CD14-positive monocyte (primary cell): ENCODE measurements around the gene INPP5B. TPM values are rescaled to one million over a fixed set of nuclear protein-coding genes. Genes with fewer than 3 reads are reported as not detected.

Experiments
- DNase-seq, 3 donors: peaks; one replicate each; pipeline ENCODE4 v3.0.0-alpha.2; 2011 to 2022
- H2AFZ ChIP-seq: 2 replicates; pipeline ENCODE4 v1.6.0; 2012; ENCODE audit warnings: mild to moderate bottlenecking, low read depth, low read length, inconsistent platforms; ENCODE audit not compliant: insufficient read depth, poor library complexity, severe bottlenecking
- H3K27ac ChIP-seq, 2 donors: 1 replicate in 1 of 2; 2 replicates in 1 of 2; pipeline ENCODE4 v1.5.1; 2012 to 2013; ENCODE audit warnings: low read length in 2 of 2, control low read depth in 1 of 2, inconsistent platforms in 1 of 2, low read depth in 1 of 2, mild to moderate bottlenecking in 1 of 2
- H3K27me3 ChIP-seq, 2 donors: one replicate each; pipeline versions ENCODE4 v1.6.0 to v1.6.1; 2011 to 2013; ENCODE audit warnings: low read length in 2 of 2; ENCODE audit not compliant: control insufficient read depth in 2 of 2, insufficient read depth in 2 of 2
- H3K36me3 ChIP-seq, 2 donors: replicated peaks in 1 of 2; 1 replicate in 1 of 2; 2 replicates in 1 of 2; pipeline versions ENCODE4 v1.5.1 to v1.6.1; 2012 to 2013; ENCODE audit warnings: low read length in 2 of 2, control low read depth in 1 of 2, inconsistent platforms in 1 of 2, mild to moderate bottlenecking in 1 of 2; ENCODE audit not compliant: insufficient read depth in 2 of 2, control insufficient read depth in 1 of 2
- H3K4me1 ChIP-seq, 2 donors: 1 replicate in 1 of 2; 2 replicates in 1 of 2; pipeline versions ENCODE4 v1.5.1 to v1.6.1; 2012 to 2013; ENCODE audit warnings: low read length in 2 of 2, control low read depth in 1 of 2, inconsistent platforms in 1 of 2, mild to moderate bottlenecking in 1 of 2, moderate library complexity in 1 of 2; ENCODE audit not compliant: insufficient read depth in 2 of 2, control insufficient read depth in 1 of 2
- H3K4me2 ChIP-seq: replicated peaks from 2 replicates; pipeline ENCODE3; 2012; ENCODE audit warnings: low read length, moderate library complexity, mild to moderate bottlenecking; ENCODE audit not compliant: poor library complexity, severe bottlenecking; ENCODE audit errors: extremely low read depth
- H3K4me3 ChIP-seq, 3 experiments: fragments of 200-600 bp in 1 of 3; sonication (generic) in 1 of 3; replicated peaks in 1 of 3; 1 replicate in 2 of 3; 2 replicates in 1 of 3; pipeline ENCODE4 v1.5.1; 2011 to 2013; ENCODE audit warnings: low read length in 3 of 3, mild to moderate bottlenecking in 3 of 3, control low read depth in 2 of 3, low read depth in 2 of 3, inconsistent platforms in 1 of 3, moderate library complexity in 1 of 3
- H3K79me2 ChIP-seq: 2 replicates; pipeline ENCODE4 v1.6.0; 2012; ENCODE audit warnings: mild to moderate bottlenecking, control low read depth, inconsistent platforms, low read length, moderate library complexity; ENCODE audit not compliant: insufficient read depth
- H3K9ac ChIP-seq: 2 replicates; pipeline ENCODE4 v1.6.0; 2017; ENCODE audit warnings: low read length, mild to moderate bottlenecking; ENCODE audit not compliant: insufficient read depth, poor library complexity, severe bottlenecking
- H3K9me3 ChIP-seq, 2 donors: replicated peaks in 1 of 2; 1 replicate in 1 of 2; 2 replicates in 1 of 2; pipeline versions ENCODE4 v1.5.1 to v1.6.1; 2012 to 2013; ENCODE audit warnings: low read length in 2 of 2, control low read depth in 1 of 2; ENCODE audit not compliant: control insufficient read depth in 1 of 2, insufficient read depth in 1 of 2
- H4K20me1 ChIP-seq: 2 replicates; pipeline ENCODE4 v1.6.0; 2012; ENCODE audit warnings: mild to moderate bottlenecking, low read length, control low read depth, moderate library complexity; ENCODE audit not compliant: insufficient read depth
- H3K27ac Mint-ChIP-seq, 7 donors: one replicate each; pipeline ENCODE4 v1.8.0; 2020; ENCODE audit warnings: mild to moderate bottlenecking in 7 of 7, mixed read lengths in 7 of 7, moderate library complexity in 6 of 7, inconsistent platforms in 2 of 7
- H3K27me3 Mint-ChIP-seq, 3 donors: one replicate each; pipeline ENCODE4 v1.8.0; 2021 to 2022; ENCODE audit warnings: low read depth in 3 of 3, mild to moderate bottlenecking in 3 of 3, mixed read lengths in 3 of 3, moderate library complexity in 3 of 3, inconsistent platforms in 1 of 3
- H3K36me3 Mint-ChIP-seq, 2 donors: one replicate each; pipeline ENCODE4 v1.8.0; 2020; ENCODE audit warnings: mixed read lengths in 2 of 2, inconsistent platforms in 1 of 2, mild to moderate bottlenecking in 1 of 2
- H3K4me1 Mint-ChIP-seq: one replicate; pipeline ENCODE4 v1.8.0; 2020; ENCODE audit warnings: mild to moderate bottlenecking, mixed read lengths
- H3K4me3 Mint-ChIP-seq, 2 donors: one replicate each; pipeline ENCODE4 v1.8.0; 2020; ENCODE audit warnings: mild to moderate bottlenecking in 2 of 2, mixed read lengths in 2 of 2, moderate library complexity in 1 of 2
- H3K9me3 Mint-ChIP-seq, 7 donors: one replicate each; pipeline ENCODE4 v1.8.0; 2020 to 2022; ENCODE audit warnings: mixed read lengths in 7 of 7, mild to moderate bottlenecking in 6 of 7, moderate library complexity in 6 of 7, inconsistent platforms in 2 of 7
- CTCF ChIP-seq: fragments of 200-600 bp; IDR thresholded peaks from one replicate; pipeline ENCODE4 v1.8.0; 2022; ENCODE audit warnings: antibody characterized with exemption, mild to moderate bottlenecking
- WGBS: methylation state at CpG from one replicate; pipeline ENCODE4 v1.1.5; 2013; ENCODE audit warnings: missing lambda C conversion rate; ENCODE audit not compliant: insufficient coverage; 5-methylcytosine and 5-hydroxymethylcytosine counted together
- intact Hi-C, 2 donors: fragments of 100-400 bp; cut with micrococcal nuclease; formaldehyde crosslinking; loops; one replicate each; pipeline versions ENCODE4 v1.15.0 to v1.15.1; 2023
- polyA plus RNA-seq, 3 donors: library from polyadenylated mRNA; depleted of rRNA in 1 of 3; unstranded in 2 of 3; stranded (reverse) in 1 of 3; fragments of 300-500 nt in 2 of 3; fragments of >200 nt in 1 of 3; fragmentation: Illumina TruSeq in 2 of 3; gene quantifications; 1 replicate in 2 of 3; 2 replicates in 1 of 3; pipeline ENCODE4 v1.2.3, GENCODE V29; 2012 to 2021

INPP5B gene
- polyA plus RNA-seq, 3 donors: 3.0 to 13.1 (median 5.8) TPM

DNA sequence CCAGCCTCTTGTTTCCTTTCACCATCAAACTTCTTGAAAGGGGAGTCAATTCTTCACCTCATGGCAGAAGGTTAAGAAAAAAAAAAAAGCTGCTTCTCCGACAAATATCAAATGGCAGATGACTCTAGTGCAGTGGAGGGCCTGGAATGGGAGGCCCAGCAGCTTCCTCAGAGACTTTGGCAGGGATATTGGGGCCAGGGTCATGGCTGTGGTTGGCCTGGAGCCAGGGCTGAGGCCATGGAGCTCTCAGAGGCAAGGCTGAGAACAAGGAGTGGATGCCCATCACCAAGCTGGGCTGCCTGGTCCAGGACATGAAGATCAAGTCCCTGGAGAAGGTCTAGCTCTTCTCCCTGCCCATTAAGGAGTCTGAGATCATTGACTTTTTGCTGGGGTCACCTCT lies 106.1 kb downstream of the INPP5B start:
- H3K27me3 ChIP-seq: no peaks in the 10 kb centered on the region
- no peak for DNase-seq
- no peaks in the 10 kb centered on the region for H3K9me3 ChIP-seq
- no peak overlapping the region for H3K4me3 ChIP-seq
- H3K9me3 Mint-ChIP-seq: no peaks in the 10 kb centered on the region
- H3K79me2 ChIP-seq: peaks cover 96% of the 10 kb centered on the region
- no CpG with 5 or more reads among the region's 1 CpG for WGBS
- TF ChIP-seq CTCF: no peak
- H3K4me2 ChIP-seq: no peak overlapping the region
- peaks cover 59 to 68% of the 10 kb centered on the region in 2 donors for H3K36me3 ChIP-seq
- peaks cover 72 to 83% of the 10 kb centered on the region in 2 donors for H3K36me3 Mint-ChIP-seq
- peaks cover 36 to 37% of the 10 kb centered on the region in 2 donors for H3K4me1 ChIP-seq
- intact Hi-C loops: no loop called here
- H4K20me1 ChIP-seq: peaks cover 64% of the 10 kb centered on the region
- H3K27ac ChIP-seq: peak overlapping the region in 1 of 2 donors; percentile 46
- no peak overlapping the region for H2AFZ ChIP-seq
- no peak overlapping the region for H3K4me3 Mint-ChIP-seq
- peaks cover 18% of the 10 kb centered on the region for H3K4me1 Mint-ChIP-seq
- H3K9ac ChIP-seq: no peak overlapping the region
- H3K27me3 Mint-ChIP-seq: peaks cover 0 to 1% (median 0%) of the 10 kb centered on the region in 3 donors
- H3K27ac Mint-ChIP-seq: peak overlapping the region in 3 of 7 donors; percentile 27 to 73 (median 57)

DNA sequence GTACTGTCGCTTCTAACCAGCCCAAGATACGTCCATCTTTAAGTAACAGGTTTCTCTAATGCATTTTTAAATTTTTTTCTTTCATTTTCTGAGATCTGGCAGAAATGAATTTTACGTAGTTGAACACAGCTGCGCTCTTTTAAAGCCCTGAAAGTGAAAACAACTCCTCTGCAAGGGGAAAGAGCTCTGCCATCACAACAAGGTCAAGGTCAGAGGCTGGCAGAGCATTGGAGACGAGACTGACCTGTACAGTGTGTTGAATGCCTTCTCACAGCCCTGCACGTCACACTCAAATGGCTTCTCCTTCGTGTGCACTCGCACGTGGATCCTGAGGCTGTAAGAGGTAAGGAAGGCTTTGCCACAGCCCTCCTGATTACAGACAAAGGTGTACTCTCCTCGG lies 107.2 kb downstream of the INPP5B start:
- Mint-ChIP-seq H3K36me3 (peaks cover 77 to 92% of the 10 kb centered on the region in 2 donors), H3K4me3 (no peak overlapping the region), H3K9me3 (no peaks in the 10 kb centered on the region), H3K27me3 (peaks cover 0 to 1% (median 0%) of the 10 kb centered on the region in 3 donors), H3K4me1 (peaks cover 18% of the 10 kb centered on the region), H3K27ac (peak overlapping the region in 4 of 7 donors; percentile 26 to 53 (median 40))
- no peak for TF ChIP-seq CTCF
- H3K9me3 ChIP-seq: no peaks in the 10 kb centered on the region
- no peak overlapping the region for H3K4me2 ChIP-seq
- H3K27ac ChIP-seq: peak overlapping the region in 1 of 2 donors; percentile 3
- no peaks in the 10 kb centered on the region for H3K27me3 ChIP-seq
- intact Hi-C loops: no loop called here
- peaks cover 25 to 27% of the 10 kb centered on the region in 2 donors for H3K4me1 ChIP-seq
- H3K79me2 ChIP-seq: peaks cover 96% of the 10 kb centered on the region
- no peak overlapping the region for H3K9ac ChIP-seq
- peaks cover 74% of the 10 kb centered on the region for H4K20me1 ChIP-seq
- DNase-seq: no peak
- peaks cover 70 to 78% of the 10 kb centered on the region in 2 donors for H3K36me3 ChIP-seq
- no peak overlapping the region for H2AFZ ChIP-seq
- 95% methylated on average over 6 of the region's 10 CpGs for WGBS
- no peak overlapping the region for H3K4me3 ChIP-seq
